HG03460 (cell line): Measurements from ENCODE around the gene HSD11B1.

Source experiments
- ATAC-seq: cut with Tn5 transposase; IDR thresholded peaks from one replicate; pipeline ENCODE4 v1.9.1; 2021; ENCODE audit not compliant: unreplicated experiment

Gene HSD11B1

GRCh38 chr1:209751627-209752231, 47.1 kb downstream of the HSD11B1 start:
- ATAC-seq = peak; percentile 38

GRCh38 chr1:209752890-209753289, 48.2 kb downstream of the HSD11B1 start:
- no peak for ATAC-seq

GRCh38 chr1:209755256-209755655, 50.6 kb downstream of the HSD11B1 start:
- no peak for ATAC-seq

- peak; percentile 72 for ATAC-seq
Measured at GRCh38 chr1:209755926-209756614, 51.4 kb downstream of the HSD11B1 start, which contains the start of gene TRAF3IP3. Gene TRAF3IP3 (plus strand): TSS chr1:209756053. CDS start chr1:209760040, 3,987 bp downstream.

- peak; percentile 36 for ATAC-seq
Measured at GRCh38 chr1:209756615-209757445, 52.2 kb downstream of the HSD11B1 start.

- ATAC-seq = no peak
Measured at GRCh38 chr1:209758400-209758799, 53.8 kb downstream of the HSD11B1 start.

- no peak for ATAC-seq
Measured at GRCh38 chr1:209759829-209760359, 55.2 kb downstream of the HSD11B1 start.

GRCh38 chr1:209761011-209761635, 56.5 kb downstream of the HSD11B1 start:
- no peak for ATAC-seq

GRCh38 chr1:209766051-209766450, 61.4 kb downstream of the HSD11B1 start:
- ATAC-seq = no peak

- ATAC-seq = no peak
Measured at GRCh38 chr1:209767096-209767495, 62.5 kb downstream of the HSD11B1 start.

GRCh38 chr1:209767706-209768105, 63.1 kb downstream of the HSD11B1 start:
- ATAC-seq = no peak

- peak; percentile 78 for ATAC-seq
Measured at GRCh38 chr1:209768354-209768774, 63.7 kb downstream of the HSD11B1 start.

GRCh38 chr1:209769171-209769904, 64.7 kb downstream of the HSD11B1 start:
- ATAC-seq = peak; percentile 81

- no peak for ATAC-seq
Measured at GRCh38 chr1:209769971-209770370, 65.3 kb downstream of the HSD11B1 start.

- ATAC-seq = no peak
Measured at GRCh38 chr1:209770636-209771415, 66.2 kb downstream of the HSD11B1 start.

- ATAC-seq = no peak
Measured at GRCh38 chr1:209772126-209772525, 67.5 kb downstream of the HSD11B1 start.

GRCh38 chr1:209774592-209774991, 69.9 kb downstream of the HSD11B1 start:
- no peak for ATAC-seq

- ATAC-seq = no peak
Measured at GRCh38 chr1:209775678-209776077, 71.0 kb downstream of the HSD11B1 start.

- ATAC-seq = no peak
Measured at GRCh38 chr1:209777587-209777986, 72.9 kb downstream of the HSD11B1 start.
